SK-N-SH (cell line): Measurements from ENCODE around the gene CLPX. TPM values are rescaled to one million over a fixed set of nuclear protein-coding genes. Genes with fewer than 3 reads are reported as not detected.

Source experiments
- CTCF ChIA-PET: fragments of 300-600, 350-600 bp; formaldehyde crosslinking; extraction: SDS; loops from one replicate; lab custom pipeline; 2021; lab: Yijun Ruan, JAX
- POLR2A ChIA-PET: fragments of 350-600 bp; sonication (Branson Sonifier 250); formaldehyde crosslinking; extraction: SDS; loops from one replicate; lab custom pipeline; 2020; ENCODE audit warnings: antibody characterized with exemption, inconsistent platforms; lab: Yijun Ruan, JAX
- DNase-seq: peaks from one replicate; pipeline ENCODE4 v3.0.0; 2012
- H2AFZ ChIP-seq: fragments of 200-600 bp; sonication (generic); 2 replicates; pipeline ENCODE4 v1.8.1; 2016; ENCODE audit warnings: antibody characterized with exemption, mild to moderate bottlenecking, low read depth
- H3F3A ChIP-seq: fragments of 200-600 bp; sonication (generic); replicated peaks from 2 replicates; pipeline ENCODE3; 2016; ENCODE audit warnings: antibody characterized with exemption, mild to moderate bottlenecking; ENCODE audit not compliant: insufficient read depth
- H3K27ac ChIP-seq, 2 experiments: fragments of 200-500 bp in 1 of 2; fragments of 200-600 bp in 1 of 2; sonication (Bioruptor generic) in 1 of 2; sonication (generic), shearing (Covaris generic) in 1 of 2; 2 replicates each; pipeline versions ENCODE4 v1.5.1 to v1.6.1; 2014 to 2016; ENCODE audit warnings: low read depth in 2 of 2, inconsistent platforms in 1 of 2, low read length in 1 of 2, mild to moderate bottlenecking in 1 of 2, mixed read lengths in 1 of 2
- H3K27me3 ChIP-seq: fragments of 200-600 bp; sonication (generic), shearing (Covaris generic); 2 replicates; pipeline ENCODE4 v1.6.1; 2016; ENCODE audit warnings: mixed run types; ENCODE audit not compliant: insufficient read depth
- H3K36me3 ChIP-seq, 2 experiments: fragments of 200-500 bp in 1 of 2; fragments of 200-600 bp in 1 of 2; sonication (Bioruptor generic) in 1 of 2; sonication (generic) in 1 of 2; replicated peaks in 1 of 2; 2 replicates each; pipeline versions ENCODE3 to v1.5.1; 2014 to 2016; ENCODE audit warnings: low read length in 1 of 2, mild to moderate bottlenecking in 1 of 2; ENCODE audit not compliant: insufficient read depth in 2 of 2, control insufficient read depth in 1 of 2
- H3K4me1 ChIP-seq, 2 experiments: fragments of 200-500 bp in 1 of 2; fragments of 200-600 bp in 1 of 2; sonication (Bioruptor generic) in 1 of 2; sonication (generic), shearing (Covaris generic) in 1 of 2; 2 replicates each; pipeline versions ENCODE4 v1.5.1 to v1.6.1; 2014 to 2016; ENCODE audit warnings: low read depth in 1 of 2, low read length in 1 of 2, mixed run types in 1 of 2; ENCODE audit not compliant: insufficient read depth in 2 of 2, control insufficient read depth in 1 of 2
- H3K4me2 ChIP-seq: fragments of 200-600 bp; sonication (generic), shearing (Covaris generic); 2 replicates; pipeline ENCODE4 v1.6.1; 2017; ENCODE audit warnings: mixed run types
- H3K4me3 ChIP-seq, 2 experiments: fragments of 200-500 bp in 1 of 2; fragments of 200-600 bp in 1 of 2; sonication (Bioruptor generic) in 1 of 2; sonication (generic), shearing (Covaris generic) in 1 of 2; 2 replicates each; pipeline versions ENCODE4 v1.5.1 to v1.8.1; 2014 to 2016; ENCODE audit warnings: low read depth in 2 of 2, inconsistent platforms in 1 of 2, low read length in 1 of 2, mild to moderate bottlenecking in 1 of 2, mixed read lengths in 1 of 2, moderate library complexity in 1 of 2
- H3K79me2 ChIP-seq: fragments of 200-600 bp; sonication (generic); 2 replicates; pipeline ENCODE4 v1.8.1; 2017; ENCODE audit warnings: mild to moderate bottlenecking; ENCODE audit not compliant: insufficient read depth
- H3K9ac ChIP-seq: fragments of 200-600 bp; sonication (generic); 2 replicates; pipeline ENCODE4 v1.6.1; 2017; ENCODE audit warnings: mixed run types
- H3K9me2 ChIP-seq: fragments of 200-600 bp; sonication (generic); 2 replicates; pipeline ENCODE4 v1.6.1; 2017; ENCODE audit warnings: mixed run types
- H3K9me3 ChIP-seq: fragments of 200-600 bp; sonication (generic); 2 replicates; pipeline ENCODE4 v1.6.1; 2017; ENCODE audit warnings: mixed run types, mild to moderate bottlenecking, moderate library complexity
- H4K20me1 ChIP-seq: fragments of 200-600 bp; sonication (generic); 2 replicates; pipeline ENCODE4 v1.6.1; 2017; ENCODE audit warnings: mild to moderate bottlenecking, mixed run types; ENCODE audit not compliant: insufficient read depth
- CHD2 ChIP-seq: fragments of 150-350 bp; IDR thresholded peaks from 2 replicates; pipeline ENCODE4 v1.6.1; 2018; ENCODE audit warnings: low read length; ENCODE audit not compliant: partially characterized antibody
- ELF1 ChIP-seq: IDR thresholded peaks from 2 replicates; pipeline ENCODE4 v1.4.0; 2012
- EP300 ChIP-seq, 2 experiments: IDR thresholded peaks; 2 replicates each; pipeline versions ENCODE4 v1.4.0 to v1.6.1; 2012; ENCODE audit warnings: borderline replicate concordance in 1 of 2, low read depth in 1 of 2, low read length in 1 of 2
- FOXM1 ChIP-seq: IDR thresholded peaks from 2 replicates; pipeline ENCODE4 v1.4.0; 2012; ENCODE audit warnings: low read depth, mild to moderate bottlenecking
- GABPA ChIP-seq: IDR thresholded peaks from 2 replicates; pipeline ENCODE4 v1.4.0; 2012; ENCODE audit warnings: low read depth, mild to moderate bottlenecking
- GATA2 ChIP-seq: sonication (generic); formaldehyde crosslinking; IDR thresholded peaks from 2 replicates; pipeline ENCODE4 v1.5.0; 2020; ENCODE audit warnings: mild to moderate bottlenecking, missing genetic modification reagents
- IRF3 ChIP-seq: fragments of 150-350 bp; IDR thresholded peaks from 2 replicates; pipeline ENCODE4 v1.6.1; 2016; ENCODE audit warnings: mild to moderate bottlenecking, low read depth, low read length
- MAX ChIP-seq: IDR thresholded peaks from 2 replicates; pipeline ENCODE4 v1.4.0; 2012; ENCODE audit warnings: low read depth
- MEF2A ChIP-seq: IDR thresholded peaks from 2 replicates; pipeline ENCODE4 v1.4.0; 2012; ENCODE audit warnings: low read depth, borderline replicate concordance
- MXI1 ChIP-seq: IDR thresholded peaks from 2 replicates; pipeline ENCODE4 v1.6.1; 2012; ENCODE audit warnings: mild to moderate bottlenecking, low read depth, low read length, improper control_type of control experiment
- POLR2AphosphoS5 ChIP-seq: IDR thresholded peaks from 2 replicates; pipeline ENCODE4 v1.6.1; 2012; ENCODE audit warnings: low read depth, low read length
- RAD21 ChIP-seq: IDR thresholded peaks from 2 replicates; pipeline ENCODE4 v1.6.1; 2012; ENCODE audit warnings: mild to moderate bottlenecking, low read length
- REST ChIP-seq: IDR thresholded peaks from 2 replicates; pipeline ENCODE4 v1.6.1; 2012; ENCODE audit warnings: mild to moderate bottlenecking, low read depth, low read length, moderate library complexity
- TAF1 ChIP-seq: IDR thresholded peaks from 2 replicates; pipeline ENCODE4 v1.6.1; 2012; ENCODE audit warnings: low read depth, mild to moderate bottlenecking, low read length, moderate library complexity, borderline replicate concordance
- USF2 ChIP-seq: fragments of 150-350 bp; IDR thresholded peaks from 2 replicates; pipeline ENCODE4 v1.6.1; 2017; ENCODE audit warnings: antibody characterized with exemption, low read length, low read depth, borderline replicate concordance
- YY1 ChIP-seq: IDR thresholded peaks from 2 replicates; pipeline ENCODE4 v1.4.0; 2012; ENCODE audit warnings: low read depth, mild to moderate bottlenecking
- WGBS: methylation state at CpG from one replicate; pipeline ENCODE4 v1.1.6; 2017; ENCODE audit warnings: low lambda C conversion rate; 5-methylcytosine and 5-hydroxymethylcytosine counted together
- polyA plus RNA-seq, 3 experiments: library from polyadenylated mRNA; depleted of rRNA; stranded (reverse); fragments of >200 nt; gene quantifications; 2 replicates each; pipeline ENCODE4 v1.2.3, GENCODE V29; 2012

Gene CLPX
- polyA plus RNA-seq, 1 of the 3 experiments (the other 2 are of a cell fraction) = 12.9 TPM

- no peaks in the 10 kb centered on the region for H3K9me2 ChIP-seq
- TF ChIP-seq IRF3 = no peak
- no peak for TF ChIP-seq USF2
- peak; percentile 12; the same call in 1 of the 2 replicates for TF ChIP-seq REST
- no peak for TF ChIP-seq MEF2A
- peak; percentile 40; the same call in 1 of the 2 replicates for TF ChIP-seq MAX
- 0 out of 2 replicates have a peak, but pooled peaks have one; percentile 32 for TF ChIP-seq YY1
- peak; percentile 18; the same call in 1 of the 2 replicates for TF ChIP-seq GATA2 (CRISPR knock-in tag)
- no peak for TF ChIP-seq FOXM1
- TF ChIP-seq GABPA = peak; percentile 90
- no peak for TF ChIP-seq RAD21
- peak; percentile 94 for TF ChIP-seq POLR2AphosphoS5
- TF ChIP-seq EP300 (IDR thresholded peaks at IDR 0.05; ENCODE audit: borderline replicate concordance in 1 of 2, low read depth in 1 of 2, low read length in 1 of 2) = 0 out of 4 replicates have a peak, but pooled peaks of 1 of the 2 experiments have one; percentile 26
- TF ChIP-seq TAF1 = peak; percentile 88
- TF ChIP-seq CHD2 = peak; percentile 67
- TF ChIP-seq ELF1 = peak; percentile 71; the same call in 1 of the 2 replicates
- peak; percentile 88 for TF ChIP-seq MXI1
- POLR2A ChIA-PET = interaction anchor here (0.9 kb wide), 1 partner anchor 171 kb away, joined by 5 read pairs; the partner anchor contains the start of gene RNU5B-1
- H3F3A ChIP-seq = no peaks in the 10 kb centered on the region
- whole genome bisulfite sequencing = under 1% methylated on average over 27 of the region's 45 CpGs
- H3K27me3 ChIP-seq = no peaks in the 10 kb centered on the region
- H3K9ac ChIP-seq = peak within 1 kb of the TSS; percentile 88
- peak within 1 kb of the TSS; percentile 73 to 80 for H3K4me3 ChIP-seq
- H4K20me1 ChIP-seq = peaks cover 27% of the 10 kb centered on the region
- CTCF ChIA-PET = interaction anchor here (0.6 to 1.5 kb wide), 4 partner anchors 19 to 624 kb away, joined by 3 to 4 read pairs (median 3); partner anchors contain the start of gene UBAP1L
- no peaks in the 10 kb centered on the region for H3K9me3 ChIP-seq
- peak within 1 kb of the TSS; percentile 99 for H2AFZ ChIP-seq
- H3K27ac ChIP-seq = peak within 1 kb of the TSS; percentile 82 to 88
- H3K36me3 ChIP-seq = peaks cover 7 to 10% of the 10 kb centered on the region in 2 experiments
- H3K79me2 ChIP-seq = peaks cover 43% of the 10 kb centered on the region
- DNase-seq = peak; percentile 94
- H3K4me2 ChIP-seq = peak within 1 kb of the TSS; percentile 98
- peaks cover 0 to 6% of the 10 kb centered on the region in 2 experiments; a peak in 1 of 4 replicates for H3K4me1 ChIP-seq
Observed at GRCh38 chr15:65133548-65134200, 51.5 kb downstream of the CLPX start, which contains the start of gene PDCD7. PDCD7 (minus strand) TSS chr15:65133808; CDS start chr15:65133781, 27 bp downstream.
